HG02885 (cell line): ENCODE data around the gene OCRL.

Experiments used
- ATAC-seq: cut with Tn5 transposase; IDR thresholded peaks from one replicate; pipeline ENCODE4 v1.9.1; 2021; ENCODE audit warnings: mild to moderate bottlenecking; ENCODE audit not compliant: unreplicated experiment, poor library complexity

OCRL gene

DNA sequence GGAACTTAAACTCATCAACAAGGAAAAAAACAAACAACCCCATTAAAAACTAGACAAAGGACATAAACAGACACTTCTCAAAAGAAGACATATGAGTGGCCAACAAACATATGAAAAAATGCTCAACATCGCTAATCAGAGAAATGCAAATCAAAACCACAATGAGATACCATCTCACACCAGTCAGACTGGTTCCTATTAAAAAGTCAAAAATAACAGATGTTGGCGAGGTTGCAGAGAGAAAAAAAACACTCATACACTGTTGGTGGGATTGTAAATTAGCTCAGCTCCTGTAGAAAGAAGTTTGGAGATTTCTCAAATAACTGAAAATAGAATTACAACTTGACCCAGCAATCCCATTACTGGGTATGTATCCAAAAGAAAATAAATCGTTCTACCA lies 86.0 kb downstream of the OCRL start:
- no peak for ATAC-seq

- ATAC-seq = no peak
These were observed 89.8 kb downstream of the OCRL start for GRCh38 chrX:129629837-129630236.

GRCh38 chrX:129631849-129632248 lies 91.8 kb downstream of the OCRL start:
- ATAC-seq = no peak

- ATAC-seq = no peak
These were observed 92.4 kb downstream of the OCRL start for GRCh38 chrX:129632443-129632842.

GRCh38 chrX:129634541-129634940 lies 94.5 kb downstream of the OCRL start:
- ATAC-seq = no peak

DNA sequence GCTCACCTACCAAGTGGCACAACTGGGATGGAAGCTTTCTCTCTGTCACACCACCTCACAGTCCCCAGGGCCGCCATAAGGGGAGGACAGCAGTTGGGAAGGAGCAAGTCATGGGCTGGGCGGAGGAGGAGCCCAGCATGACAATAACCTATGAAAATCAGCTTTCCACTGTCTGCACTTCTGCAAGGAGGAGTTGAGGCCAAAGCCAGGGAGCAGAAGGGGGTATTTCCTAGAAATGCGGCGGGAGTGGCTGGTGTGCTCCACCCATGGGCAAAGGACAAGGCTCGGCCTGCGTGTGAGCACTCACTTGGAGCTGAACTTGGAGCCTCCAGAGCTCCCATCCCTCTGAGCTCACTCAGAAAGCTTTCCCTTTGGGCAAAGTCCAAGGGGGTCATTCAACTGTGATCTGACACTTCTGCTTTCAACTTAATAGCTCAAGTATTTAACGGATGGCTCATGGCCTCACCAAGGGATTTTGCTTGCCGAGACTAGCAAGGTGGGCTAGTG lies 96.2 kb downstream of the OCRL start:
- no peak for ATAC-seq

DNA sequence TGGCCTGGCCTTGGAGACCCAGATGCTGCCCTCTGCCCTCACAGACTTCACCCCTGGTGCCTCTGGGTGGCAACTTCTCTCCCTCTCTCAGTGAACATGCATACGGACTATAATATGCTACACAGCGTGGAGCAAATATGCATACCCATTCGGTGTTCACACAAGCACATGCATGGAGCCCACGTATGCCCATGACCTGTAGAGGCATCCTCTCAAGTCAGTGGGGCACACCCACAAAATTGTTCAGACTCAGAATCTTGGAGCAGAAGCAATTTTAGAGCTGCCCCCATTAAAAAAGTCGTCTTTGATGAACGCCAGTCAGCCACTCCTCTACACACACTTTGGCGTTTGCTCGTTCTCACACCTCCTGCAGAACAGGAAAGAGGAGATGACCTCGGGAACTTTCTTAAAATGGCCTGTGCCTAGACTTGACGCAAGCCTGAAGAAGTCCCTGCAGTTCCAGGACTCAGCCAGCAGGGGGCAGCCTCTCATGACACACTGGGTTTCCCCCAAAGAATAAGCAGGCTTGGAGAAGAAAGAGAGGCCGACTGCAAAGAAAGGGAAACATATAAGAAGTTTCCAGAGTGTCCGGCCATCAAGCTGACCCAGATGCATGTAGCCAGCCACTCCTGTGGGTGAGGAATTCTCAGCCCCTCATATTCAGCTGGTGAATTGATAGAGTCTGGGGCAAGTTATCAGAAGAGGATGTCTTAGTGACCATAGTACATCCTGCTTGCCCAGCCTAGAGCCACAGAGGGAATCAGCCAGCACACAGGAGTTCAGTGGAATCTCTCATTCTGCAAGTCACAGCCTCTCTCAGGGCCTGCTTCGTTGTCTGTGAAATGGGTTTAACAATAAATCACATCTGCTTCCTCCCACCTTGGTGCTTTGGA lies 97.4 kb downstream of the OCRL start:
- peak; percentile 83 for ATAC-seq

DNA sequence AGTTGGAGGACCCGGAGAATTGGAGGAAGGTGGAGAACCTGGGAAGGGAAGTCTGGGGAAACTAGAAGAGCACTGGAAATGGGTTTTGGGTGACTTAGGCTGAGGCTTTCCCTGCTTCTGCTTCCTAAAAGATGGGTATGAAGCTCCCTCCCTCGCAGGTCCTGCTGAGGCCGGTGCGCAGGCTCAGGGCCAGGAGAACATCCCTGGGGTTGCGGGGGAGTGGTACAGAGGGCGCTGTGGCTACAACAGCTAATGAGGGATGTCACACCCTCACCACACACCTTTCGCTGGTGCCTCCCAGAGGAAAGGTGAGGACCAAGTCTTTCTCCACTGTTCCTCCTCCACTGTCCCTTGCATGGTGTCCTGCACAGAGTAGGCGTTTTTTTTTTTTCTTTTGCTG lies 98.9 kb downstream of the OCRL start:
- ATAC-seq = no peak

GRCh38 chrX:129640737-129641136 lies 100.7 kb downstream of the OCRL start:
- no peak for ATAC-seq

DNA sequence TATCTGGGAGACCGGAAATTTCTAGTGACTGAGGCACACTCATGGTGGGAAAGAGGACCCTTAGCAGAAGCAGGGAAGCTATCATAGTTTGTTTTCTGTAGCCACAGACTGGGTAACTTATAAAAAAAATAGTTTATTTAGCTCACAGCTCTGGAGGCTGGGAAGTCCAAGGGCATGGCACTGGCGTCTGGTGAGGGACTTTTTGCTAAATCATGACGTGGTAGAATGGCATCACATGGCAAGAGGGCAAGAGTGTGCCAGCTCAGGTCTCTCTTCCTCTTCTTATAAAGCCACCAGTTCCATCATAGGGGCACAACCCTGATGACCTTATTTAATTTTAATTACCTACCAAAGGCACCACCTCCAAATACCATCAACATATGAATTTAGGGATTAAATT lies 101.4 kb downstream of the OCRL start:
- ATAC-seq = no peak

DNA sequence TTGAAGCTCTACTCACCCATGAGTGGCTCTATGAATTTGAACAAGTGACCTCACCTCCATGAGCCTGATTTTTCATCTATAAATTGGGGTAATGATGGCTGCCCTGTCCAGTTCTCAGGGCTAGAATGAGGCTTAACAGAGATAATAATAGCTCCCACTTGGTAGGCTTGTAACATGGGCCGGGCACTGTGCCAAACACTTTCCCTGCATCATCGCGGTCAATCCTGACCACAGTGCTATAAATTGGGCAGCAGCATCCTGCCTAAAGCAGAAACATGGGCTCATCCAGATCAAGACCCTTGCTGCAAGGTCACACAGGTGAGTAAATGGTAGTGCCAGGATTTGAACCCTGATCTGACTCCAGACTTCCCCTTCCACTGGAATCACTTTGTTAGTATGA lies 101.9 kb downstream of the OCRL start:
- ATAC-seq = no peak
